IMR-90 (cell line): ENCODE results near the gene EFCAB9. TPM values are rescaled to one million over a fixed set of nuclear protein-coding genes. Genes with fewer than 3 reads are reported as not detected.

Experiments
- ATAC-seq: fragments of 200-7000 bp; cut with Tn5 transposase; 2 replicates; pipeline ENCODE4 v1.9.1; 2020; ENCODE audit warnings: low read depth, mild to moderate bottlenecking, moderate library complexity
- BruUV-seq: library from RNA; stranded (reverse); fragments of 400-500 nt; replicated peaks from 2 replicates; lab custom pipeline; 2021; lab: Mats Ljungman, UMichigan
- CTCF ChIA-PET: fragments of 300-600 bp; formaldehyde crosslinking; extraction: SDS; loops from one replicate; lab custom pipeline; 2021; ENCODE audit warnings: antibody characterized with exemption; lab: Yijun Ruan, JAX
- POLR2A ChIA-PET: fragments of 300-600 bp; sonication (Branson Sonifier 250); formaldehyde crosslinking; loops from one replicate; lab custom pipeline; 2022; ENCODE audit warnings: antibody characterized with exemption; ENCODE audit not compliant: unreplicated experiment; lab: Charles Lee
- DNase-seq: peaks from one replicate; pipeline ENCODE4 v3.0.0; 2013
- H2AFZ ChIP-seq: replicated peaks from 2 replicates; pipeline ENCODE3; 2013; ENCODE audit warnings: low read length, mild to moderate bottlenecking; ENCODE audit not compliant: poor library complexity
- H2AK5ac ChIP-seq: 2 replicates; pipeline ENCODE4 v1.6.1; 2013; ENCODE audit warnings: low read depth, low read length, inconsistent platforms
- H2AK9ac ChIP-seq: replicated peaks from 2 replicates; pipeline ENCODE3; 2013; ENCODE audit warnings: mild to moderate bottlenecking, low read depth, low read length, moderate library complexity; ENCODE audit not compliant: poor library complexity
- H2BK120ac ChIP-seq: 2 replicates; pipeline ENCODE4 v1.6.1; 2013; ENCODE audit warnings: low read depth, low read length, inconsistent platforms
- H2BK15ac ChIP-seq: 3 replicates; pipeline ENCODE4 v1.6.1; 2013; ENCODE audit warnings: low read depth, low read length, inconsistent platforms
- H2BK20ac ChIP-seq: 2 replicates; pipeline ENCODE4 v1.6.1; 2013; ENCODE audit warnings: low read depth, mild to moderate bottlenecking, inconsistent platforms, low read length, moderate library complexity
- H2BK5ac ChIP-seq: 2 replicates; pipeline ENCODE4 v1.6.1; 2013; ENCODE audit warnings: mild to moderate bottlenecking, low read depth, low read length, inconsistent platforms; ENCODE audit not compliant: poor library complexity, severe bottlenecking
- H3K14ac ChIP-seq: replicated peaks from 2 replicates; pipeline ENCODE4 v1.6.1; 2013; ENCODE audit warnings: low read depth, low read length, inconsistent platforms
- H3K18ac ChIP-seq: 2 replicates; pipeline ENCODE4 v1.6.1; 2013; ENCODE audit warnings: low read depth, low read length, control low read depth
- H3K23ac ChIP-seq: 2 replicates; pipeline ENCODE4 v1.6.1; 2013; ENCODE audit warnings: low read depth, low read length, inconsistent platforms
- H3K27ac ChIP-seq: 2 replicates; pipeline ENCODE4 v1.5.1; 2013; ENCODE audit warnings: mild to moderate bottlenecking, control low read depth, low read length; ENCODE audit not compliant: insufficient read depth
- H3K27me3 ChIP-seq: 2 replicates; pipeline ENCODE4 v1.6.1; 2013; ENCODE audit warnings: low read length; ENCODE audit not compliant: control insufficient read depth, insufficient read depth
- H3K36me3 ChIP-seq: 2 replicates; pipeline ENCODE4 v1.6.1; 2013; ENCODE audit warnings: low read length, mixed read lengths; ENCODE audit not compliant: control insufficient read depth, insufficient read depth
- H3K4ac ChIP-seq: 2 replicates; pipeline ENCODE4 v1.6.1; 2013; ENCODE audit warnings: low read depth, low read length, inconsistent platforms
- H3K4me1 ChIP-seq: 2 replicates; pipeline ENCODE4 v1.6.1; 2013; ENCODE audit warnings: low read length, mixed read lengths; ENCODE audit not compliant: control insufficient read depth, insufficient read depth
- H3K4me2 ChIP-seq: 2 replicates; pipeline ENCODE4 v1.6.1; 2013; ENCODE audit warnings: low read depth, mild to moderate bottlenecking, control low read depth, low read length, moderate library complexity
- H3K4me3 ChIP-seq: 2 replicates; pipeline ENCODE4 v1.5.1; 2013; ENCODE audit warnings: low read depth, mild to moderate bottlenecking, control low read depth, low read length, moderate library complexity; ENCODE audit not compliant: insufficient read depth
- H3K56ac ChIP-seq: 2 replicates; pipeline ENCODE4 v1.6.1; 2013; ENCODE audit warnings: low read length, inconsistent platforms; ENCODE audit not compliant: insufficient read depth; ENCODE audit errors: extremely low read depth
- H3K79me1 ChIP-seq, 2 experiments: 2 replicates each; pipeline ENCODE4 v1.6.1; 2013; ENCODE audit warnings: low read length in 2 of 2, inconsistent platforms in 1 of 2, low read depth in 1 of 2
- H3K9ac ChIP-seq: 2 replicates; pipeline ENCODE4 v1.6.1; 2013; ENCODE audit warnings: low read depth, low read length, control low read depth
- H3K9me1 ChIP-seq: 2 replicates; pipeline ENCODE4 v1.6.1; 2013; ENCODE audit warnings: low read length, inconsistent platforms; ENCODE audit not compliant: insufficient read depth
- H3K9me3 ChIP-seq: 2 replicates; pipeline ENCODE4 v1.6.1; 2013; ENCODE audit warnings: low read length; ENCODE audit not compliant: control insufficient read depth, insufficient read depth
- H4K20me1 ChIP-seq: 2 replicates; pipeline ENCODE4 v1.6.1; 2013; ENCODE audit warnings: low read length, inconsistent platforms; ENCODE audit not compliant: insufficient read depth
- H4K5ac ChIP-seq: 2 replicates; pipeline ENCODE4 v1.6.1; 2013; ENCODE audit warnings: mild to moderate bottlenecking, low read depth, low read length, control low read depth
- H4K8ac ChIP-seq, 2 experiments: 2 replicates each; pipeline ENCODE4 v1.6.1; 2013; ENCODE audit warnings: low read depth in 2 of 2, low read length in 2 of 2, control low read depth in 1 of 2, inconsistent platforms in 1 of 2
- H4K91ac ChIP-seq: 2 replicates; pipeline ENCODE4 v1.6.1; 2013; ENCODE audit warnings: low read depth, low read length, inconsistent platforms; ENCODE audit not compliant: insufficient read depth
- BHLHE40 ChIP-seq: fragments of 150-350 bp; IDR thresholded peaks from 2 replicates; pipeline ENCODE4 v1.6.1; 2016; ENCODE audit warnings: mild to moderate bottlenecking, low read depth, low read length
- MAZ ChIP-seq: IDR thresholded peaks from 2 replicates; pipeline ENCODE4 v1.6.1; 2012; ENCODE audit warnings: low read depth, mild to moderate bottlenecking, low read length, improper control_type of control experiment, moderate library complexity, borderline replicate concordance
- NFE2L2 ChIP-seq: fragments of 150-350 bp; IDR thresholded peaks from 2 replicates; pipeline ENCODE4 v1.6.1; 2016; ENCODE audit warnings: low read depth, mild to moderate bottlenecking, low read length
- RAD21 ChIP-seq: IDR thresholded peaks from 2 replicates; pipeline ENCODE4 v1.6.1; 2012; ENCODE audit warnings: low read length, improper control_type of control experiment
- WGBS, 2 experiments: methylation state at CpG; one replicate each; pipeline versions ENCODE4 v1.1.5 to v1.1.7; 2013; ENCODE audit warnings: missing lambda C conversion rate in 2 of 2; ENCODE audit not compliant: insufficient read length in 1 of 2; ENCODE audit errors: extremely low coverage in 2 of 2; 5-methylcytosine and 5-hydroxymethylcytosine counted together
- dilution Hi-C: fragments of 300-500 bp; cut with HindIII; formaldehyde crosslinking; loops from one replicate; pipeline ENCODE4 v1.14.3; 2018; ENCODE audit warnings: low sequenced_read_pairs; ENCODE audit not compliant: unreplicated experiment
- in situ Hi-C: fragments of 300-500 bp; cut with MboI; formaldehyde crosslinking; loops from 3 replicates; pipeline ENCODE4 v1.14.3; 2019; ENCODE audit warnings: low sequenced_read_pairs, inconsistent platforms, mixed read lengths
- intact Hi-C: fragments of 100-400 bp; cut with micrococcal nuclease; formaldehyde crosslinking; loops from 2 replicates; pipeline ENCODE4 v1.10.0; 2022
- polyA plus RNA-seq, 3 experiments: library from polyadenylated mRNA; depleted of rRNA; stranded (reverse); fragments of >200 nt; gene quantifications; 2 replicates each; pipeline ENCODE4 v1.2.3, GENCODE V29; 2012; ENCODE audit warnings: low replicate concordance in 1 of 3
- total RNA-seq: library from RNA; depleted of rRNA; stranded (reverse); fragments of >200 nt; gene quantifications from 2 replicates; pipeline ENCODE4 v1.2.3, GENCODE V29; 2012
- TF ChIP-seq, protein P1 (sequence below): conservative IDR thresholded peaks from 2 replicates; pipeline ENCODE4 v1.5.1; 2012; ENCODE audit warnings: mild to moderate bottlenecking, low read depth, low read length, improper control_type of control experiment

The EFCAB9 gene
- total and polyA plus RNA-seq, 2 of the 4 experiments (the other 2 are of a cell fraction), result not detected

DNA sequence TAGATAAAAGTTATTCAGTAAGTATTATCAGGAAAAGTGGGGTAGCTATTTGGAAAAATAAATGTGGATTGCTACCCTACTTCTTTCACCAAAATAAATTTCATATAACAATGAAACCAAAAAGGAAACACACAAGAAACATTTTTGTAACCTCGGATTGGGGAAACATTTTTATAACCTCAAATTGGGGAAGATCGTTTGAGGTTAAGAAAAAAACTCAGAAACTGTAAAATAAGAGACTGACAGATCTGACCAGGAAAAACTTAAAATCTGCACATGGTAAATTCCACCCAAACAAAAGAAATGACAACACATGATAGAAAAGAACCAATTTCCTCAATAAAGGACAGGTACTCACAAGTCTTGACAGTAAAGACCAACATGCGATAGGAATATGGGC lies 13.5 kb downstream of the EFCAB9 start:
- Histone ChIP-seq H2AK5ac (no peak overlapping the region), H3K36me3 (peaks cover 14% of the 10 kb centered on the region), H3K9ac (no peak overlapping the region), H4K5ac (no peak overlapping the region), H4K8ac (no peak overlapping the region), H2BK20ac (no peak overlapping the region), H3K9me3 (no peaks in the 10 kb centered on the region), H2BK5ac (no peak overlapping the region), H3K14ac (no peak overlapping the region), H3K4ac (no peak overlapping the region), H2AK9ac (no peak overlapping the region), H3K23ac (no peak overlapping the region), H3K27me3 (no peaks in the 10 kb centered on the region), H2AFZ (no peak overlapping the region), H4K91ac (no peak overlapping the region), H3K4me3 (no peak overlapping the region), H4K20me1 (no peaks in the 10 kb centered on the region), H3K79me1 (peaks cover 19 to 40% of the 10 kb centered on the region in 2 experiments; a peak in 3 of 4 replicates), H3K9me1 (0 out of 2 replicates have a peak, but pooled peaks cover 9% of the 10 kb centered on the region), H2BK15ac (no peak overlapping the region), H3K56ac (no peak overlapping the region), H3K18ac (no peak overlapping the region), H3K4me1 (no peaks in the 10 kb centered on the region), H3K4me2 (no peak overlapping the region), H2BK120ac (no peak overlapping the region), H3K27ac (no peak overlapping the region)
- ChIA-PET POLR2A (no interaction called here), CTCF (no interaction called here)
- in situ Hi-C loops (no loop called here), intact Hi-C loops (loop anchor here (5.0 kb wide), 1 partner anchor 75 kb away; the partner anchor contains the start of gene UBTD2), dilution Hi-C loops (no loop called here)
- no peak for TF ChIP-seq RAD21
- no peak for TF ChIP-seq BHLHE40
- no peak for TF ChIP-seq NFE2L2
- no peak for TF ChIP-seq MAZ
- TF ChIP-seq, protein P1, sequence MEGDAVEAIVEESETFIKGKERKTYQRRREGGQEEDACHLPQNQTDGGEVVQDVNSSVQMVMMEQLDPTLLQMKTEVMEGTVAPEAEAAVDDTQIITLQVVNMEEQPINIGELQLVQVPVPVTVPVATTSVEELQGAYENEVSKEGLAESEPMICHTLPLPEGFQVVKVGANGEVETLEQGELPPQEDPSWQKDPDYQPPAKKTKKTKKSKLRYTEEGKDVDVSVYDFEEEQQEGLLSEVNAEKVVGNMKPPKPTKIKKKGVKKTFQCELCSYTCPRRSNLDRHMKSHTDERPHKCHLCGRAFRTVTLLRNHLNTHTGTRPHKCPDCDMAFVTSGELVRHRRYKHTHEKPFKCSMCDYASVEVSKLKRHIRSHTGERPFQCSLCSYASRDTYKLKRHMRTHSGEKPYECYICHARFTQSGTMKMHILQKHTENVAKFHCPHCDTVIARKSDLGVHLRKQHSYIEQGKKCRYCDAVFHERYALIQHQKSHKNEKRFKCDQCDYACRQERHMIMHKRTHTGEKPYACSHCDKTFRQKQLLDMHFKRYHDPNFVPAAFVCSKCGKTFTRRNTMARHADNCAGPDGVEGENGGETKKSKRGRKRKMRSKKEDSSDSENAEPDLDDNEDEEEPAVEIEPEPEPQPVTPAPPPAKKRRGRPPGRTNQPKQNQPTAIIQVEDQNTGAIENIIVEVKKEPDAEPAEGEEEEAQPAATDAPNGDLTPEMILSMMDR, result no peak
- no TSS peak for BruUV-seq
- DNase-seq (no peak), ATAC-seq (no peak)
- no CpG with 5 or more reads among the region's 3 CpGs for WGBS, 2 experiments
